Measurements from ENCODE around the gene SPTLC1.

The SPTLC1 gene

GRCh38 chr9:92032891-92033290, 82.3 kb downstream of the SPTLC1 start:
- Histone ChIP-seq H3K4me3 (ENCODE audit: low read depth, low read length, poor library complexity, severe bottlenecking) (no peak overlapping the region), H2AFZ (ENCODE audit: low read length) (no peak overlapping the region), H3K9me2 (ENCODE audit: low read depth, low read length) (no peaks in the 10 kb centered on the region), H4K20me1 (ENCODE audit: insufficient read depth, low read length) (no peaks in the 10 kb centered on the region), H3K9me3 (ENCODE audit: low read length) (no peaks in the 10 kb centered on the region), H3K4me1 (ENCODE audit: insufficient read depth, low read length, severe bottlenecking) (no peaks in the 10 kb centered on the region), H3K79me2 (ENCODE audit: insufficient read depth, low read length) (no peaks in the 10 kb centered on the region), H3K27ac (ENCODE audit: low read depth, low read length, poor library complexity, severe bottlenecking) (no peak overlapping the region), H3K36me3 (ENCODE audit: insufficient read depth, low read length) (peaks cover 41% of the 10 kb centered on the region), H3K27me3 (ENCODE audit: insufficient read depth, low read length) (no peaks in the 10 kb centered on the region), H3F3A (ENCODE audit: insufficient read depth, low read length) (no peaks in the 10 kb centered on the region), H3K9ac (ENCODE audit: low read length) (no peak overlapping the region), H3K4me2 (ENCODE audit: low read length) (no peak overlapping the region)
- no peak for TF ChIP-seq CTCF (IDR thresholded peaks at IDR 0.05; ENCODE audit: low read length)
- TF ChIP-seq EZH2 (IDR thresholded peaks at IDR 0.05; ENCODE audit: borderline replicate concordance, low read length) = no peak

- Histone ChIP-seq H3K79me2 (ENCODE audit: insufficient read depth, low read length) (no peaks in the 10 kb centered on the region), H4K20me1 (ENCODE audit: insufficient read depth, low read length) (no peaks in the 10 kb centered on the region), H3F3A (ENCODE audit: insufficient read depth, low read length) (no peaks in the 10 kb centered on the region), H3K9ac (ENCODE audit: low read length) (no peak overlapping the region), H3K27me3 (ENCODE audit: insufficient read depth, low read length) (no peaks in the 10 kb centered on the region), H3K4me1 (ENCODE audit: insufficient read depth, low read length, severe bottlenecking) (no peaks in the 10 kb centered on the region), H3K4me3 (ENCODE audit: low read depth, low read length, poor library complexity, severe bottlenecking) (no peak overlapping the region), H3K9me2 (ENCODE audit: low read depth, low read length) (no peaks in the 10 kb centered on the region), H3K36me3 (ENCODE audit: insufficient read depth, low read length) (peaks cover 25% of the 10 kb centered on the region), H2AFZ (ENCODE audit: low read length) (no peak overlapping the region), H3K4me2 (ENCODE audit: low read length) (no peak overlapping the region), H3K27ac (ENCODE audit: low read depth, low read length, poor library complexity, severe bottlenecking) (no peak overlapping the region), H3K9me3 (ENCODE audit: low read length) (no peaks in the 10 kb centered on the region)
- no peak for TF ChIP-seq CTCF (IDR thresholded peaks at IDR 0.05; ENCODE audit: low read length)
- TF ChIP-seq EZH2 (IDR thresholded peaks at IDR 0.05; ENCODE audit: borderline replicate concordance, low read length) = no peak
Observed at GRCh38 chr9:92030367-92030766, 84.8 kb downstream of the SPTLC1 start.

- H3K4me3 ChIP-seq (ENCODE audit: low read depth, low read length, poor library complexity, severe bottlenecking) = no peak overlapping the region
- H2AFZ ChIP-seq (ENCODE audit: low read length) = no peak overlapping the region
- no peak overlapping the region for H3K4me2 ChIP-seq (ENCODE audit: low read length)
- no peaks in the 10 kb centered on the region for H3K9me3 ChIP-seq (ENCODE audit: low read length)
- H3K9ac ChIP-seq (ENCODE audit: low read length) = no peak overlapping the region
- no peaks in the 10 kb centered on the region for H3F3A ChIP-seq (ENCODE audit: insufficient read depth, low read length)
- H3K27me3 ChIP-seq (ENCODE audit: insufficient read depth, low read length) = no peaks in the 10 kb centered on the region
- TF ChIP-seq EZH2 (IDR thresholded peaks at IDR 0.05; ENCODE audit: borderline replicate concordance, low read length) (no peak), CTCF (IDR thresholded peaks at IDR 0.05; ENCODE audit: low read length) (no peak)
- no peaks in the 10 kb centered on the region for H4K20me1 ChIP-seq (ENCODE audit: insufficient read depth, low read length)
- H3K9me2 ChIP-seq (ENCODE audit: low read depth, low read length) = no peaks in the 10 kb centered on the region
- H3K27ac ChIP-seq (ENCODE audit: low read depth, low read length, poor library complexity, severe bottlenecking) = no peak overlapping the region
- no peaks in the 10 kb centered on the region for H3K4me1 ChIP-seq (ENCODE audit: insufficient read depth, low read length, severe bottlenecking)
- H3K79me2 ChIP-seq (ENCODE audit: insufficient read depth, low read length) = no peaks in the 10 kb centered on the region
- peaks cover 25% of the 10 kb centered on the region for H3K36me3 ChIP-seq (ENCODE audit: insufficient read depth, low read length)
Observed at GRCh38 chr9:92029553-92029952, 85.7 kb downstream of the SPTLC1 start.
